Activated naive CD8-positive, alpha-beta T cell (primary cell): ENCODE data around the gene TSPOAP1.

Experiments used
- H3K27ac Mint-ChIP-seq: one replicate; pipeline ENCODE4 v1.8.0; 2021; ENCODE audit warnings: mixed read lengths
- H3K27me3 Mint-ChIP-seq: one replicate; pipeline ENCODE4 v1.8.0; 2021; ENCODE audit warnings: mixed read lengths
- H3K36me3 Mint-ChIP-seq: one replicate; pipeline ENCODE4 v1.8.0; 2021; ENCODE audit warnings: mixed read lengths
- H3K4me1 Mint-ChIP-seq: one replicate; pipeline ENCODE4 v1.8.0; 2021; ENCODE audit warnings: low read depth, mixed read lengths
- H3K4me3 Mint-ChIP-seq: one replicate; pipeline ENCODE4 v1.8.0; 2021; ENCODE audit warnings: mild to moderate bottlenecking, mixed read lengths
- H3K9me3 Mint-ChIP-seq: one replicate; pipeline ENCODE4 v1.8.0; 2021; ENCODE audit warnings: low read depth, mixed read lengths

TSPOAP1 gene

DNA sequence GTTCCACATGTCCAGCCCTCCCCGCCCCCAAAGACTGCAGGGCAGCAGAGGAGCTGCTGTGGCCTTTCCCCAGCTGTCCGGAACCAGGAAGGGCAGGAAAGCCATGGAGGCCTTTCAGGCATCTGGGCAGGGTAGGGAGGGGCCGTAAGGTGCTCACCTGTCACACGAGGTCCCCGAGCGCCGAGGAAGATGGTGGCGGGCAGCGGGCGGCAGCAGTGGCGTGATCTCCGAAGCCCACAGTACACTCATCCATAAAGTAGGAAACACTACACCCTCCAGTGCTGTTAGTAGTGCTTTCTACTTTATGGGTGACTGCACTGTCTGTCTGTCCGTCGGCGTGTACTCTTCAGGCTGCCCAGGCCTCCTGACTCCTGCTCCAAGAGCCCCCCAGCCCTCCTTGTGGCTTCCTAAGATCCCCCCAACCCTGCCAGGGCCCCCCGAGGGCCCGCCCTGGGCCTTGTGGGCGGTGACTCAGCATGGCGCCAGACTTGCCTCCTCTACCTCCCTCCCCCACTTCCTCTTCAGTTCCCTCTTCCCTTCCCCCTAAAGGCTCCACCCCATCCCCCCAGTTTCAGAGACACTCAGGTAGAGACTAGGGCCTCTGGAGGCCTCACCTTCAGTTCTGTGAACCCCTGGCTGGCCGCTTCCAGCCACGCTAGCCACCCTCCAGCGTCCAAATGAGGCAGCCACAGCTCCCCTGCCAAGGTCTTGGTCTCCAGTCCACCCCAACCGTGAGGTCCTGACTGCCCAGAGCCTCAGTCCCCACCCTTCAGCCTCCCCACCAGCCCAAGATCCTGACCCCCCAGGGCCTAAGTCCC, 2.6 kb upstream of the TSPOAP1 start:
- Mint-ChIP-seq H3K4me3 (peak overlapping the region; percentile 99), H3K27ac (peak overlapping the region; percentile 100), H3K9me3 (no peaks in the 10 kb centered on the region), H3K4me1 (peaks cover 49% of the 10 kb centered on the region), H3K36me3 (peaks cover 12% of the 10 kb centered on the region), H3K27me3 (no peaks in the 10 kb centered on the region)

DNA sequence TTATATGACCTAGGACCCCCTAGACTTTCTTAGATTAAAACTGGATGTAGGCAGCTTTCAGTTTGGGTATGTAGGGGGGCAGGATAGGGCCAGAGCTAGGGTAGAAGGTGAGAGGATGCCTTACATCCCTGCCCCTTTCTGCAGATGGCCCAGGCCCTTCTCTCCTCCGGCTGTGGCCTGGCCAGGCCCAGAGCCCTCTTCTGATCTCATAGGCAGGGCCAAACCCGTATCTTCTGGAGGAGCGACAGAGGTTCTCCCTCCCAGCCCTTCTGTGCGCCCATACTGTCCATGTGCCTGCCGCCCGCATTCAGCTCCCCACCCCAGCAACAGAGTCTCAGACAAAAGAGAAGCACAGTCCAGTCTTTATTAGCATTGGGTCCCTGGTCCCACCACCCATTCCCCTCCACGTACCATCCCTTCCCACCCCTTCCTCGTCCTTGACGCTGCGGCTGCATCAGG, 2.0 kb upstream of the TSPOAP1 start:
- Mint-ChIP-seq H3K9me3 (no peaks in the 10 kb centered on the region), H3K27ac (peak overlapping the region; percentile 100), H3K36me3 (peaks cover 12% of the 10 kb centered on the region), H3K4me3 (peak overlapping the region; percentile 99), H3K4me1 (peaks cover 48% of the 10 kb centered on the region), H3K27me3 (no peaks in the 10 kb centered on the region)

DNA sequence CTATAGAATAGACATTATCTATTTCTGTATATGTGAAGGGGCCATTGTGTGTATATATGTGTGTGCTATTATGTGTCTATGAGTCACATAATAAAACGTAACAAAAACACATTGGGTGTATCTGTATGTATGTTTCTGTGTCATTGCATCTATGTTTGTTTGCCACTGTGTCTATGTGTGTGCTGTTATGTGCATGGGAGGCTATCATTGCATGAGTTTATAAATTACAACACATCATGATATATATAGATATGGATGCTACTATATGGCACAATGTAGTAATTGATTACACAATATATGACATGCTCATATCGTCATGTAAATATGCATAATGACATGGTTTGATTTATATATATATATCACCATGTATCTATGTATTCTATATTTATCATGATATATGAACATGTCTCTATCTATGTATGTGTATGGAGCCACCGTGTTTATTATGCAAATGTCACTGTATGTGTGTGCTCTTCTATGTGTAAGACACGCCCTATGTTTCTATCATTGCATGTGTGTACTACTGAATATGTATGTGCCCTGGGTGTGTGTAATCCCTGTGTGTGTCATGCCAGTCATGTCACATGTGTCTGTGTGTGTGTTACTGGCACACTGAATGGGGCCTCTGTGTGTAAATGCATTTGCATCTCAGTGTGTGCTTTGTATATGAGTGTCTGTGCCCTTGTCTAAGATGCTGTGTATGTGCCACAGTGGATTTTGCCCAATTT, 1.4 kb upstream of the TSPOAP1 start:
- Mint-ChIP-seq H3K27ac (peak overlapping the region; percentile 100), H3K27me3 (no peaks in the 10 kb centered on the region), H3K9me3 (no peaks in the 10 kb centered on the region), H3K4me1 (peaks cover 48% of the 10 kb centered on the region), H3K36me3 (peaks cover 12% of the 10 kb centered on the region), H3K4me3 (peak overlapping the region; percentile 99)

DNA sequence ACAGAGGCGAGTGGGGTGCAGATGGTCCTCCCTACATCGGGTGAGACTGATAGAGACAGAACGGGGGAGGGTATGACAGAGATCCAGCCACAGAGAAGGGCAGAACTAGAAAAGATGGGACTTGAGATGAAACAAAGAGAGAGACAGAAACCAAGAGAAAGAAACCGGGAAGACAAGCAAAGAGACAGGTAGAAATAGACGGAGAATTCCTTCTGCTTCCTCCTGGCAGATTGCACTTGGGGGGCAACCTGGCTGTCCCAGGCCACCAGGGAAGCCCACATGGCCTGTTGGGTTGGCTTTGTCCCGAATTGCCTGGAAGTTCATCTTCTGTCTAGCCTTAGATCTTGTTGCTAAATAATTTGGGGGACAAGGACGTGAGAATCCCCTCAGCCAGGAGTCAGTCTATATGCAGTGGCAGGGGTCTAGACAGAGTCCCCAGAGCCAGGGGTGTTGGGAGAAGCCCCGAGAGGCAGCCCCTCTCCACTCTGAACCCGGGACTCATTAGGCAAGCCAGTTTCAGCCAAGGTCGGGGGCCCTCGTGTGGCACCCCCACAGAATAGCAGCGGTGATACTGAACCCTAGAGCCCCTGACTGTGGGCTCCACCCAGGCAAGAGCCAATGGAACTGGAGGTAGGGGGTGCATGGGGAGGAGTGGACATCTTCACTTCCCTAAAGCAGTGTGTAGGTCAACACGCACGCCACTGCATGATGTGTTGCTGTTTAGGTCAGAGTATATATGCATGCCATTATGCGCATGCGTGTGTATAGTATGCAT, 627 bp upstream of the TSPOAP1 start:
- peaks cover 43% of the 10 kb centered on the region for H3K4me1 Mint-ChIP-seq
- H3K27me3 Mint-ChIP-seq = no peaks in the 10 kb centered on the region
- no peaks in the 10 kb centered on the region for H3K9me3 Mint-ChIP-seq
- peak overlapping the region; percentile 87 for H3K27ac Mint-ChIP-seq
- peaks cover 12% of the 10 kb centered on the region for H3K36me3 Mint-ChIP-seq
- peak overlapping the region; percentile 99 for H3K4me3 Mint-ChIP-seq

DNA sequence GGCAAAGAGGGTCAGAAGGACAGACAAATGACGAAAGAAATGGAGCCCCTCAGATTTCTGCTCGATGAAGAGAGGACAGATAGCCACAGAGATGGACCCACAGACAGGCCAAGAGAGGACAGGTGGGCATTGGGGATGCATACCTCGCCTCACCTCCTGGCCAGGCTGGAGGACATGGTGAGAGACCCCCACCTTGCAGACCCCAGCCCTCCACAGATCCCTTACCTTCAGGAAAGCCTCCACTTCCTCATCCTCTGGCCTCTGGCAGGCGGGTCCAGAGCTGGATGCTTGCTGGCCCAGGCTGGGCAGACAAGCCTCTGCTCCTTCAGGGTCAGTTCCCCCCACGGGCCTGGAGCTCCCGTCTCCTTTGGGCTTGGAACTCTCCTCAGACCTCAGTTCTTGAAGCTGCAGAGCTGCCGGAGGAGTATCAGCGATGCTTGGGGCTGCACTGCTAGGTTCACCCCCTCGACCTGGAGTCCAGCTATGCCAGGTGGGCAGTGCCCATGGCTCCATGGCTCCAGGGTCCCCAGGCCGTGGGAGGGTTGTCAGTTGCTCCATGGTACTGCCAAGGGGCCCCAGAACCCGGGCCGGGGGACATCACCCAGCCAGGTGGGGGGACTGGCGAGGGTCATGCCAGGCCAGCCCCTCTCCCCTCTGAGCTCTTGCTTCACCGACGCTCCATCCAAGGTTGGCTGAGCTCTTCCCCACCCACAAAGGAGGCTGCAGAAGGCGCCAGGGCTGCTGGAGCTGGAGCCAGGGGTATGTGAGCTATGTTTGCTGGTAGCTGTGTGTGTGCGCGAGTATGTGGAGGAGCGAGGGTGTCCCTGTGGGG, 1.0 kb downstream of the TSPOAP1 start:
- H3K4me1 Mint-ChIP-seq = peaks cover 41% of the 10 kb centered on the region
- peak overlapping the region; percentile 99 for H3K4me3 Mint-ChIP-seq
- no peaks in the 10 kb centered on the region for H3K9me3 Mint-ChIP-seq
- H3K36me3 Mint-ChIP-seq = peaks cover 12% of the 10 kb centered on the region
- peak overlapping the region; percentile 87 for H3K27ac Mint-ChIP-seq
- H3K27me3 Mint-ChIP-seq = no peaks in the 10 kb centered on the region

DNA sequence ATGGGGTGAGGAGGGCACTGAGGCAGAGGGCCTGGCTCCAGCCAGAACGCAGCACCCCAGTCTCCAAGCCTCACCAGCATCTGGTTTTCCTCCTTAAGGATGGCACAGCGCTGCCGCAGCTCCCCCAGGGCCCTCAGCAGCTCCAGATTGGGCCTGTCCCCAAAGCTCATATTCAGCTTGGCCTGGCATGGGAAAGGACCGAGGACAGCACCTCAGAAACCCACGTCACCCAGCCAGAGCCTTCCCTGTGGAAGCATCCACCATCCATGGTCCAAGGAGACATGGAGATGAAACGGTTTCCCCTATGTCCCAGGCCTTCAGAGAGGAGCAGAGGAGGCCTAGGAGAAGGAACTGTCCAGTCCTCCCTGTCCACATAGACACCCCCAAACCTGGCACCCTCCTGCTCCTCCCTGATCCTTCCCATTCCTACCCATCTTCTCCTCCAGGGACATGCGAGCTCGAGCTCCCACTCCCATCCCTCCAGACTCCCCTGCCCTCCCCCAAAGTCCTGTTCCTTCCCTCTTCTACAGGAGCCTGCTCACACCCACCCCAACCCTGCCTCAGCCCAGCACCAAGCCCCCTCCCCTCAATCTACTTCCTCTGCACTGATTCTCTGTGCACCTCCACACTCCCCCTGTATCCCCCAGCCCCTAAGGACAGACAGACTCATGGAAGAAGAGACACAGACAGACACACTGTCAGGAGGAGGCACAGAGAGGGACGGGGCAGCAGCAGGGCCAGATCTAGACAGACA, 1.8 kb downstream of the TSPOAP1 start:
- Mint-ChIP-seq H3K4me1 (peaks cover 41% of the 10 kb centered on the region), H3K27me3 (no peaks in the 10 kb centered on the region), H3K36me3 (peaks cover 10% of the 10 kb centered on the region), H3K27ac (peak overlapping the region; percentile 84), H3K4me3 (peak overlapping the region; percentile 85), H3K9me3 (no peaks in the 10 kb centered on the region)

DNA sequence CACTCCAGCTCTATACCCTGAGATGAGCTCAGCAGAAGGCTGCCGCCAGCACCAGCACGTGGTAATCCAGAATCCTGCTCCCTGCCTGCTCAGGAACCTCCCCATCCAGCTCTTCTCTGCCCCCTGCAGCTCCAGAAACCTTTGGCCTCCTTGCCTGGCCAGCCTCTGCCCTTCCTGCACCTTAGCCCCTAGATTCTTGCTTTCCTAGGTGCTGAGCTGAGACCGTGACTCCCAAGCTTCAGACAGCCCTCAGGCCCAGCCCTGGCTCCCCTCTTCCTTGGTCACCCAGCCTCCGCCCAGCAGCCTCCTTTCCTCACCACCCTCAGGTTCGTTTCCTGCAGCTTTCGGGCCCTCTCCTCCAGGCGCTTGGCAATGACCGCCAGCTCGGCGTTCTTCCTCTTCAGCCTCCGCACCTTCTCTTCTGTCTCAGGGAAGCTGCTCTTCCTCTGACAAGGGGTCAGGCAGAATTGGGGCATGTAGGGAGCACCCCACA, 2.6 kb downstream of the TSPOAP1 start:
- Mint-ChIP-seq H3K9me3 (no peaks in the 10 kb centered on the region), H3K4me1 (peaks cover 45% of the 10 kb centered on the region), H3K4me3 (peak overlapping the region; percentile 85), H3K27me3 (no peaks in the 10 kb centered on the region), H3K36me3 (peaks cover 11% of the 10 kb centered on the region), H3K27ac (peak overlapping the region; percentile 58)

DNA sequence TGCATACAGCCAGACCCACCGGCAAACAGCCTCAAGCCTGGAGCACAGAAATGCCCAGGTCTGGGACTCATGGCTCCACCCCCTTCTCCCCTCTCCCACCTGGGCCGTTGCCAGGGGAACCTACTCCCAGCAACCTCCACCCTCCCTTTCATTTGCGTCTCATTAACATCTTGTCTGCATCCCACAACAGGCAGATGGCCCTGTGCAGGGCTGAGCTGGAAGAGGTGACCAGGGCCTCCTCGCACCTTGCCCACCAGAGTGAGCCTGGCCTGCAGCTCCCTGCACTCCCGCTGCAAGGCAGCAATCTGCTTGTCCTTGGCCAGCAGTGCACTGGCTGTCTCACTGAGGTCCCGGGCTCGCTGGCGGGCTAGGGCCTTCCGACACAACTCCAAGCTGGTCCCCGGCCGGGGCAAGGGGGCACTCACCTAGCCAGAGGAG, 3.3 kb downstream of the TSPOAP1 start:
- Mint-ChIP-seq H3K4me1 (peaks cover 45% of the 10 kb centered on the region), H3K4me3 (peak overlapping the region; percentile 66), H3K9me3 (no peaks in the 10 kb centered on the region), H3K27ac (peak overlapping the region; percentile 54), H3K36me3 (peaks cover 6% of the 10 kb centered on the region), H3K27me3 (no peaks in the 10 kb centered on the region)

DNA sequence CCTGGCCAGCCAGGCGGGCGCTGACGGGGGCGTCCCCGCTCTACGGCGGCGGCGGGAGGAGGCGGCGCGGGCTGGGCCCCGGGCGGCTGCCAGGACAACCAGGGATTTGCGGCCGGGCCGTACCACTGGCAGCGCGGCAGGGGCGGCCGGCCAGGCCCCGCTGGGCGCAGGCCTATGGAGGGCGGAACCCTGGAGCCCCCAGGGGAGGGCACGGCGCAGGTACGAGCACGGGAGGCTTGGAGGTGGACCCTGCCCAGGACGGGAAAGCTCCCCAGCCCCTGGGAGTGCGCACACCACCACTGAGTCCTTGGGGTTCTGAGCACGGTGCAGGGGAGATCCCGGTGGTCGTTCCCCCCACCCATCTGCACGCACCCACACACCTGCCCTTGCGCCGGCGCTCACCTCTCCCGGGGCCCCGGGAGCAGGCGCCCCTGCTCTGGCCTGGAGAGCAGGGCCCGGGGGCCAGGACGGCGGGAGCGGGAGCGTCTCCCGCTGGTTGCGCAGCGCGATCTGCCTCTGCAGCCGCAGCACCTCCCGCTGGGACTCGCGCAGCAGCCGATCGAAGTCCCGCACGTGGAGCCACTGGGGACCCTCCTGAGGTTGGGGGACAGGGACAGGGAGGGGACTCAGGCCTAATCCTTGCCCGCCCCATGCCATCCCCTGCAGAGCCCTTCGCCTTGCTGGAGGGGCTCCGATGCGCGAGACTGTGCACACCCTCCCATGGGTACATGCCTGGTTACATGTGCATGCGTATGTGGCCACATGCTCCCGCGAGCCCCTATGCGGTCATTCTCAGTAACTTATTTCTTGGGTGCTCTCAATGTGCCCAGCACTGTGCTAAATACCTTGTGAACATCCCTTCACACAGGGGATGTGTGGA, 3.9 kb downstream of the TSPOAP1 start:
- Mint-ChIP-seq H3K36me3 (peaks cover 4% of the 10 kb centered on the region), H3K4me3 (peak overlapping the region; percentile 66), H3K27me3 (no peaks in the 10 kb centered on the region), H3K4me1 (peaks cover 44% of the 10 kb centered on the region), H3K27ac (no peak overlapping the region), H3K9me3 (no peaks in the 10 kb centered on the region)

DNA sequence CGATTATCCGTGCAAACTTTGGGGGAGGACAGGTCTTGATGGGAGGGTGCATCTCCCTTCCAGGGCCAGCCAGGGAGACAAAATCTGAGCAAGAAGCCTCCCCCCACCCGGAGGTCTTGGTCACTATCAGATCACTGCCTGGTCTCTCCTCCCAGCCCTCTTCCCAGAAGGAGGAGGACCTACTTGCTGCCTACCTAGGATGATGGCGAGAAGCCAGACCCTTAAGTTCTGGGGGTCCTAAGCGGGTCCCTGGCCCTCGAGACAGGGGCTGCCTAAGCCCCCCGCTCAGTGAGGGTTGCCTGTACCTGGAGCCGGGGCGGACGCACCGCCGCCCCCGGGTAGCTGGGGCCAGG, 4.6 kb downstream of the TSPOAP1 start:
- Mint-ChIP-seq H3K27me3 (no peaks in the 10 kb centered on the region), H3K4me3 (peak overlapping the region; percentile 17), H3K4me1 (peaks cover 41% of the 10 kb centered on the region), H3K27ac (no peak overlapping the region), H3K9me3 (no peaks in the 10 kb centered on the region), H3K36me3 (peaks cover 4% of the 10 kb centered on the region)

DNA sequence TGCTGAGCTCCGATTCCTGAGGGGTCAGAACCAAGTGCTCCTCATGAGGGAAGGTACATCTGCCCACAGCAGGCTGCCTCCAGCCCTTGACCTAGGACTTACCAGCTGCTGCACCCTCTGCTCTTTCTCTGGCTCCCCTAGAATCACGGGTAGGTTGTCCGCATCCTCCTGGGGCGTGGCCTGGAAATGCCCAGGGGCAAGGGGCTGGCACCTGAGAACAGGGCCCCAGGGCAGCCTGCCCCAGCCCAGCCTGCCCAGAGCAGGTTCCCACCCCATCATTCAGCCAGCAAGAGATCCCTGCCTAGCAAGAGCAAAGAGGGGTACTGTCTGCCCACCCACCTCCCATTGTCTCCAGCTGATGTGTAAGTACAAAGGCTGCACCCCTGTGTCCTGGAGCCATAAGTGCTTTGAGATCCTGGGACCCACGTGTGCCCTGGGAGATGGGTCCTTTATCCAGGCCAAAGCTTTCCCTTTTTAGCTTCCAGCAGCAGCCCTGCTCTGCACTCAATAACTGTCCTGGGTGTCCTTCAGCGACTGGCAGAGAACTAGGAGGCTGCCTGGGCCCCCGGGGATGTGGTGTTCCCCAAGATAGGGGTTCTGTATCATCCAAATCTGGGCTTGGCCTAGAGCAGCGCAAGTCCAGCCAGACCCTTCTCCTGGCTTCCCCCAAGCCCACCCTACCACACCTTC, 5.1 kb downstream of the TSPOAP1 start:
- H3K27ac Mint-ChIP-seq = no peak overlapping the region
- peaks cover 38% of the 10 kb centered on the region for H3K4me1 Mint-ChIP-seq
- no peaks in the 10 kb centered on the region for H3K27me3 Mint-ChIP-seq
- H3K9me3 Mint-ChIP-seq = no peaks in the 10 kb centered on the region
- H3K36me3 Mint-ChIP-seq = peaks cover 4% of the 10 kb centered on the region
- peak overlapping the region; percentile 17 for H3K4me3 Mint-ChIP-seq

DNA sequence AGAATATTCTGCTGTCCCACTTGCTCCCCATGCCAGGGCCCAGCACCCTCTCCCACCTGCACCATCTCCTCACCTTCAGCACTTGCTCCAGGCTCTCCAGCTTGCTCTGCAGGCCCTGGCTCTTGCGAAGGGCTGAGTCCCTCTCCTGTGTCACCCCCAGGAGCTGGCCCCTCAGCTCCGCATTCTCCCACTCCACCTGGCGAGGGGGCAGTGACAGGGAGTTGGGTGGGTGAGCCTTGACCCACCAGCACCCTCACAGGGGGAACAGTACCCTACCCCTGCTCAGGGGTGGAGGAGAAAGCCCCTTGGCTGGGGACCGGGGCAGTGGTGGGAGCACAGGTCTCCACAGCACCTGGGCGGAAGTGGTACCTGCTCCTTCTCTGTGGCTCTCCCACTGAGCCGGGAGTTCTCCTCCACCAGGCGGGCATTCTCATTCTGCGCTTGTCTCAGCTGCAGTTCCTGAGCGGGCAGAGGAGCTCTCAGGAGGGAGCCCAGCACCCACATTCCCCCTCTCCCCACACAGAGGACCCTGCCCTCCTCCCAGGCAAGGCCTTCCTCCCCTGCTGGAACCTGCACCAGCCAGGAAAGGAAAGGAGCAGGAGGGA, 5.9 kb downstream of the TSPOAP1 start:
- H3K4me1 Mint-ChIP-seq = peaks cover 37% of the 10 kb centered on the region
- peaks cover 4% of the 10 kb centered on the region for H3K36me3 Mint-ChIP-seq
- H3K4me3 Mint-ChIP-seq = no peak overlapping the region
- no peaks in the 10 kb centered on the region for H3K27me3 Mint-ChIP-seq
- H3K9me3 Mint-ChIP-seq = no peaks in the 10 kb centered on the region
- no peak overlapping the region for H3K27ac Mint-ChIP-seq
